Measurements from ENCODE around the gene S1PR2. TPM values are rescaled to one million over a fixed set of nuclear protein-coding genes. Genes with fewer than 3 reads are reported as not detected.
"Not testable (repeated sequence)": the region's sequence is repeated elsewhere in the genome, so short reads cannot be mapped to it uniquely, and the experiment has no call there.

S1PR2 gene
- total RNA-seq, 6 donors from 2014 or later = 9.1 to 30.0 (median 16.0) TPM

- no peaks in the 10 kb centered on the region for H3K9me3 ChIP-seq
- H3K4me3 ChIP-seq = no peak overlapping the region
- TF ChIP-seq POLR2AphosphoS5 (IDR thresholded peaks at IDR 0.05) (peak; percentile 72 to 77), POLR2A (IDR thresholded peaks at IDR 0.05) (no peak), EP300 (IDR thresholded peaks at IDR 0.05) (peak in 2 of 4 donors; percentile 6 to 40)
- no peaks in the 10 kb centered on the region for H3K36me3 ChIP-seq
- no peaks in the 10 kb centered on the region for H3K27me3 ChIP-seq
- 43 to 51% methylated on average over 6 to 12 of the region's 12 CpGs for WGBS, 2 donors
- H3K27ac ChIP-seq = peak overlapping the region; percentile 70 to 83 (median 78)
- H3K4me1 ChIP-seq = peaks cover 19 to 42% (median 29%) of the 10 kb centered on the region in 4 donors
- peak; percentile 53 to 66 for DNase-seq
- peak; percentile 78 to 89 for ATAC-seq (ENCODE audit: low FRiP score in 2 of 2)
Measured at GRCh38 chr19:10238172-10238783, 7.1 kb upstream of the S1PR2 start.

DNA sequence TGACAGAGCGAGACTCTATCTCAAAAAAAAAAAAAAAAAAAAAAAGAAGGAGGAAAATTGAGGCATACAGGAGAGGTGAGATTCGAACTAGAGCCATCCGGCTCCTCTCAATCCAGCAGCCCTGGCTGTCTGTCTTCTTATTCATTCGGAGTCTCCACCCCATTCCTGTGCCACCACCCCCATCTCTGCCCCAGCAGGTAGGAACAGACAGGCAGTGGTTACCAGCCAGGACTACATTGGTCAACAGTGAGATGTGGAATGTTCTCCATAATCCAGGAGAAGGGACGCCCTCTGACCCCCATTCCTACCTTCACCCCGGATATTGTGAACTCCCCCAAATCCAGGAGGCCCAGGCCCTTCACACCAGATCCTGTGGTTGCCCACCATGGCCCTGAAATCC, 6.6 kb upstream of the S1PR2 start:
- TF ChIP-seq CTCF (IDR thresholded peaks at IDR 0.05) = no peak
- TF ChIP-seq POLR2AphosphoS5 (IDR thresholded peaks at IDR 0.05) = no peak
- no peak for TF ChIP-seq EP300 (IDR thresholded peaks at IDR 0.05)
- no peak for TF ChIP-seq POLR2A (IDR thresholded peaks at IDR 0.05)
- Histone ChIP-seq H3K4me3 (no peak overlapping the region), H3K9me3 (no peaks in the 10 kb centered on the region), H3K27ac (peak overlapping the region; percentile 70 to 83 (median 78)), H3K27me3 (no peaks in the 10 kb centered on the region), H3K36me3 (no peaks in the 10 kb centered on the region), H3K4me1 (peaks cover 19 to 42% (median 29%) of the 10 kb centered on the region in 4 donors)
- peak in 1 of 2 donors; percentile 44 for DNase-seq
- peak; percentile 7 to 40 for ATAC-seq (ENCODE audit: low FRiP score in 2 of 2)
- 80 to 86% methylated on average over 5 to 6 of the region's 6 CpGs for WGBS, 2 donors

GRCh38 chr19:10235409-10235808, 4.3 kb upstream of the S1PR2 start:
- not testable (repeated sequence) for H3K9me3 ChIP-seq; ATAC-seq (ENCODE audit: low FRiP score in 2 of 2); H3K27me3 ChIP-seq; H3K36me3 ChIP-seq; DNase-seq; H3K4me3 ChIP-seq
- Histone ChIP-seq H3K27ac (peak overlapping the region; percentile 70 to 83 (median 78)), H3K4me1 (peaks cover 24 to 59% (median 32%) of the 10 kb centered on the region in 4 donors)
- 94 to 95% methylated on average over 7 of the region's 7 CpGs for WGBS, 2 donors

DNA sequence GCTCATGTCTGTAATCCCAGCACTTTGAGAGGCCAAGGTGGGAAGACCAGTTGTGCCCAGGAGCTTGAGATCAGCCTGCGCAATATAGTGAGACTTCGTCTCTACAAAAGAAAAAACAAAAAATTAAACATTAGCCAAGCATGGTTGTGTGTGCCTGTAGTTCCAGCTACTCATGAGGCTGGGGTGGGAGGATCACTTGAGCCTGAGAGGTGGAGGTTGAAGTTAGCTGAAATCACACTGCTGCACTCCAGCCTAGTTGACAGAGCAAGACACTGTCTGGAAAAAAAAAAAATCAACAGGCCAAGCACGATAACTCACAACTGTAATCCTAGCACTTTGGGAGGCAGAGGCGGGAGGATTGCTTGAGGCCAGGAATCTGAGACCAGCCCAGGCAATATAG, 3.9 kb upstream of the S1PR2 start:
- WGBS, 2 donors = 55 to 58% methylated on average over 4 of the region's 4 CpGs
- no peak for ATAC-seq (ENCODE audit: low FRiP score in 2 of 2)
- Histone ChIP-seq H3K4me1 (peaks cover 27 to 63% (median 36%) of the 10 kb centered on the region in 4 donors), H3K4me3 (no peak overlapping the region), H3K27me3 (no peaks in the 10 kb centered on the region), H3K9me3 (no peaks in the 10 kb centered on the region), H3K27ac (peak overlapping the region in 3 of 4 donors; percentile 70 to 83 (median 74)), H3K36me3 (no peaks in the 10 kb centered on the region)
- peak in 1 of 2 donors; percentile 54 for DNase-seq
- TF ChIP-seq POLR2AphosphoS5 (IDR thresholded peaks at IDR 0.05) (no peak), POLR2A (IDR thresholded peaks at IDR 0.05) (no peak), CTCF (IDR thresholded peaks at IDR 0.05) (no peak), EP300 (IDR thresholded peaks at IDR 0.05) (no peak)

- Histone ChIP-seq H3K4me1 (peaks cover 35 to 73% (median 42%) of the 10 kb centered on the region in 4 donors), H3K9me3 (no peaks in the 10 kb centered on the region), H3K27ac (no peak overlapping the region), H3K36me3 (no peaks in the 10 kb centered on the region), H3K4me3 (no peak overlapping the region), H3K27me3 (no peaks in the 10 kb centered on the region)
- no peak for DNase-seq
- WGBS, 2 donors = 84 to 89% methylated on average over 4 of the region's 4 CpGs
- TF ChIP-seq POLR2A (IDR thresholded peaks at IDR 0.05) = no peak
- TF ChIP-seq POLR2AphosphoS5 (IDR thresholded peaks at IDR 0.05) = no peak
- TF ChIP-seq CTCF (IDR thresholded peaks at IDR 0.05) = no peak
- no peak for TF ChIP-seq EP300 (IDR thresholded peaks at IDR 0.05)
- ATAC-seq (ENCODE audit: low FRiP score in 2 of 2) = no peak
Measured at GRCh38 chr19:10233946-10234345, 2.8 kb upstream of the S1PR2 start.
